CMK (cell line): ENCODE results near the gene PRSS21.
A peak's percentile ranks its signal among the peaks of the same experiment; 100 is the strongest.

ENCODE experiments used
- DNase-seq: peaks from one replicate; pipeline ENCODE4 v3.0.0-alpha.2; 2010; ENCODE audit warnings: low read depth

PRSS21 gene

DNA sequence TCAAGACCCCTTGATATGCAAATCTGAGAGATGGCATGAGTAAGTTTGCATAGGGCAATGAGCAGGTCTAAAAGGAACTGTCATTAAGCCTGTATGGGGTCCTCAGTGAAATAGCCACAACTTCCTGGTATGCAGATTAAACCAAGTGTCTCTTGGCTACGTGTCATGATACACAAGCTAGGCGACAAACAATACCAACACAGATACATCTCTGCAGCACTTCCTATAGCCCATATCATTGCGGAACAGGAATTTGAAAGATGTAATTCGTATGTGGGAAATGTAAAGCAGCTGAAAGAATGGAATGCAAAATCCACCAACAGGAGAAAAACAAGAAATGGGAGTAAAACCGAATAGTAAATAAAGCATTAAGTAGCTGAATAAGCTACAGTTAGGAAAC is 28.1 kb downstream of the PRSS21 start:
- peak; percentile 74 for DNase-seq

GRCh38 chr16:2846511-2847310 is 29.7 kb downstream of the PRSS21 start:
- DNase-seq: no peak

- DNase-seq: no peak
Measured at GRCh38 chr16:2848933-2849725, 32.1 kb downstream of the PRSS21 start.

DNA sequence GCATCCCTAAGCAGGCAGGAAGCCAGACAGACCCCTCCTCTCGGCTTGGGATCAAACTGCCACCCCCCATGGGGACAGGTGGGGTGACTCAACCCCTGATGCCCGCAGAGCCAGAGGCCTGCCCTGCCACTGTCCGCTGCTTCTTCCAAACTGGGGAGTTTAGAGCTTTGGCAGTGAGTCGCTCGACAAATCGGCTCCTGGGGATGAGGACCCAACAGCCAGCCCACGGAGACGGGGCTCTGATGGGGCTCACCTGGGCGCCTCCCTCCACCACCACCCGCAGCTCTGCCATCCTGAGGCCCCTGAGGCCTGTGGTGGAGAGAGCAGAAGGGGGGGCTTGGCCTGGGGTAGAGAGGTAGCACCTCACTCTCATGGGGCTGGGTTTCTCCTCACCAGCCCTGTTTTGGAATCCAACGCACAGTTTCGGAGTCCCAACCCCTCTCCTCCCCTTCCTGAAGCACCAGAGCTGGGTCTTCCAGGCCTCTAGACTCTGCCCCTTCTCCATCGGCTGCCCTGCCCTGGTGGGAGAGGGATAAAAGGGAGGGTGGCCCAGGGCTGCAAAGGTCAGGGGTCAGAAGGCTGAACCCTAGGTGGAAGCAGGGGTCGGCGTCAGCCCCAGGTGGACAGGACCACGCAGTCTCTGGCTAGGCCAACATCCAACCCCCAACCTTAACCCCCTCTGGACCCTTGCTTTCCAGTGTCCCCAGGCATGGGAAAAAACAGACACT is 35.1 kb downstream of the PRSS21 start:
- DNase-seq: no peak

DNA sequence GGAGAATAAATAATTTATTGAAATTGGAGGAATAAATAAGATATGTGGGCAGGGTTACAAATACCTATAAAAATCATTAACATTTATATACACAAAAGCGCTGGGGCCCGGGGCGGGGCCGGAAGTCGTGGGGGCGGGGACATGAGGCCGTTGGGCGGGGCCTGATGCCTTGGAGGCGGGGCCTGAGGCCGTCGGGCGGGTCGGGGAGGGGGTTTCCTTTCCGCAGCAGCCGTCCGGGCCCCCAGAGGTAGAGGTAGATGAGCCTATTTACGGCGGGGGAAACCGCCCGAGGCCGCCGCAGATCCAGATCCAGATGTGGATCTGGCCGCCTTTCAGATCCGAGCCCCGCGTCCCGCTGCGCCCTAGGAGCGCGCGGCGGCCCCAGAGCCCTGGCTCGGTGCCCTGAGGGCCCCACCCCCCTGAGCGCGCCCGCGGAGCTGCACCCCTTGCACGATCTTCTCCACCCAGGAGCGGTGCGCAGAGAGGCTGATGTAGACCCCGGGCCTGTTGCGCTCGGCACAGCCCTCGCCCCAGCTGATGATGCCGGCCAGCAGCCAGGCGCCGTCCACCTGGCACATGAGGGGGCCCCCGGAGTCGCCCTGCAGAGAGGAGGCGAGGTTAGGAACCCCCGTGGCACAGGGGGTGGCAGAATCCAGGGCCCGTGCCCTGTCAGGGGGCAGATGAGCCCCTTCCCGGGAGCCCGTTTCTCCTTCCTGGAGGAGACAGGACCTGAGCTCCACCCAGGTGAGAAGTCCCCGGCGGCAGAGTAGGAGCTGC is 35.9 kb downstream of the PRSS21 start:
- no peak for DNase-seq

GRCh38 chr16:2853531-2854073 is 36.6 kb downstream of the PRSS21 start:
- DNase-seq: no peak

- DNase-seq: no peak
Measured at GRCh38 chr16:2854700-2855309, 37.8 kb downstream of the PRSS21 start.

DNA sequence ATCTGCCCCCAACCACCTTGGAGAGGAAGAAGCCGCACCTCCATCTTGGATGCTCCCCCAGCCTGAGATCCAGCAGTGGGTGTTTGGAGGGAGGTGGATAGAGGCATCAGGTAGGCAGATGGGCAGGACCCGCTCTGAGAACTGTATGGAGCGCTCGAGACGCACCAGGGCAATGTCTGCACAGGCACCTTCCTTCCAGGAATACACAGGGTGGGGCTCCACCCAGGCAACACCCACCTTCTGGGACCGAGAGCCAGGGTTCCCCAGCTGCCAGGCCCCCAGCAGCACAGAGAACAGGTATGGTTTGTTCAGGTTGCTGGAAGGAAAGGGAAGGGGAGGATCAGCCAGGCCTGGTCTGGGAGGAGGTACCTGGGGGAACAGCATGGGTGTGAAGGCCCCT is 38.5 kb downstream of the PRSS21 start:
- DNase-seq: no peak

- peak; percentile 30 for DNase-seq
Measured at GRCh38 chr16:2856061-2856670, 39.1 kb downstream of the PRSS21 start.

GRCh38 chr16:2856686-2857450 is 39.8 kb downstream of the PRSS21 start:
- DNase-seq: no peak

GRCh38 chr16:2857451-2858244 is 40.6 kb downstream of the PRSS21 start, which contains the start of gene PRSS22:
Gene PRSS22 (minus strand): TSS chr16:2858170. CDS start chr16:2858104, 66 bp downstream.
- no peak for DNase-seq

- no peak for DNase-seq
Measured at GRCh38 chr16:2858245-2859025, 41.4 kb downstream of the PRSS21 start.

- no peak for DNase-seq
Measured at GRCh38 chr16:2859686-2860265, 42.7 kb downstream of the PRSS21 start.

DNA sequence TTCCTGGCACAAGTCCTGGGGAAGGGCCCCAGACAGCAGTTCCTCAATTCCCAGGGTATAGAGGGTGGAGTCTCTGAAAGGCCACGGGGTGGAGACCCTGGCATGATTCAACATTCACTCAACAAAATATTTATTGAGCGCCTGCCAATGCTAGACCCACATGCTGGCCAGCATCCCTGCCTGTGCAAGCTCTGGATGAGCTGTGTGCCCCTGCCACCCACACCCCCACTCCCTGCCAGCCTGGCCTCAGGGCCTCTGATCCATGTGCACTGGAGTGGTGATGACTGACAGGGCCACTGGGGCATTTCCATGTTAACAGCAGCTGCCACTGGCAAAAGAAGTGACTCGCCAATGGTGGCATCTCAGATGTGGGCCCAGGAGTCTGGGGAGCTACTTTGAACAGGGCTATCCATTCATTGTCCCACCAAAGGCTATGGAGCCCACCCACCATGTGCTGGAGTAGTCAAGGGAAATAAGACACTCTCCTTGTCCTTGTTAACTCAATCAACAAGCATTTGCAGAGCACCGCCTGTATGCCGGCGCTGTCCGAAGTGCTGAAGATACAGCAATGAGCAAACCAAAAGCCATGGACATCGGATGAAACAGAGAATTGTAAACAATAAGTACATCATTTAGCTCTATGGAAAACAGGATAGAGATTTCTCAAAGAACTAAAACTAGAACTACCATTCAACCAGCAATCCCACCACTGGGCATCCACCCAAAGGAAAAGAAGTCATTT is 44.0 kb downstream of the PRSS21 start:
- DNase-seq: no peak

DNA sequence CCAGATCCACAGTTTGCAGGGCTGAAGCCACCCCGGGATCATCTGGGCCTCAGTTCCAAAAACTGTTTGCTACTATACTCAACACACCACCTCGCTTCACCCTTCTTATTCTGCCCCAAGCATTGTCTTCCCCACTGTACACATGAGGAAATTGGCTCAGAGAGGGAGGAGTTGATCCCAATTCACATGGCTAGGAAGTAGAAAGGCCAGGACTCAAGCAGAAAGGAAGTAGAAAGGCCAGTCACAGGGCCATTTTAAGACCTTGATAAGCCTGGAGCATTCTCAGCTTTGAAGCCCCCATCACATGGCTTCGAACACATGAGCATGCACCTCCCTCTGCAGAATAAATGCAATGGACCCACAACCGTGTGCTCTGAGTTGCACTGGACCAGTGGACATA is 48.6 kb downstream of the PRSS21 start:
- DNase-seq: no peak

GRCh38 chr16:2866431-2866830 is 49.4 kb downstream of the PRSS21 start:
- DNase-seq: no peak

DNA sequence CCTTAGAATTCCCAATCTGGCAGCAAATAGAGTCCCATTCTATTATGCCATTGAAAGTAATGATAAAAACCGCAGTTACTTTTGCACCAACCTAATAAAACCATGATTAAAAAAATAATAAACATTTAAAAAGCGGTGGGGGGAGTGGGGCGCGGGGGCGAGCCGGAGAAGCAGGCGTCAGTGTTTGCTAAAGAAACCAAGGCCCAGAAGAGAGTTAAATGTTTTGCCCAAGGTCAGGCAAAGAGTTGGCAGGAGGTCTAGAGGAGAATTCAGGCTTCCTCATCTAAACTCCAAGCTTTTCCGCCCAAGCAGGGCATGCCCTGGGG is 50.6 kb downstream of the PRSS21 start:
- DNase-seq: no peak
